GM21367 (cell line): Measurements from ENCODE around the gene CYCS.

Source experiments
- ATAC-seq: cut with Tn5 transposase; IDR thresholded peaks from one replicate; pipeline ENCODE4 v1.9.1; 2021; ENCODE audit not compliant: unreplicated experiment

The CYCS gene

GRCh38 chr7:25073451-25073850 lies 51.6 kb downstream of the CYCS start:
- no peak for ATAC-seq
